Endometrial microvascular endothelial cells (primary cell): ENCODE data around the gene POLR3K. TPM values are rescaled to one million over a fixed set of nuclear protein-coding genes. Genes with fewer than 3 reads are reported as not detected.
"Not testable (repeated sequence)": the region's sequence is repeated elsewhere in the genome, so short reads cannot be mapped to it uniquely, and the experiment has no call there.

Experiments used
- in situ Hi-C: cut with HindIII; loops from 2 replicates; pipeline ENCODE4 v1.10.0; 2017; ENCODE audit warnings: low sequenced_read_pairs, low pct_unique_long_range_greater_than_20kb; ENCODE audit errors: inconsistent ontology term
- total RNA-seq: library from RNA; depleted of rRNA; stranded (reverse); fragments of >200 nt; gene quantifications from one replicate; pipeline ENCODE4 v1.2.3, GENCODE V29; 2015; ENCODE audit errors: inconsistent ontology term

Gene POLR3K
- total RNA-seq, 1 donor from 2014 or later, result 7.0 TPM

GRCh38 chr16:33154-33876 lies 20.1 kb downstream of the POLR3K start:
- in situ Hi-C loops, result not testable (repeated sequence)

DNA sequence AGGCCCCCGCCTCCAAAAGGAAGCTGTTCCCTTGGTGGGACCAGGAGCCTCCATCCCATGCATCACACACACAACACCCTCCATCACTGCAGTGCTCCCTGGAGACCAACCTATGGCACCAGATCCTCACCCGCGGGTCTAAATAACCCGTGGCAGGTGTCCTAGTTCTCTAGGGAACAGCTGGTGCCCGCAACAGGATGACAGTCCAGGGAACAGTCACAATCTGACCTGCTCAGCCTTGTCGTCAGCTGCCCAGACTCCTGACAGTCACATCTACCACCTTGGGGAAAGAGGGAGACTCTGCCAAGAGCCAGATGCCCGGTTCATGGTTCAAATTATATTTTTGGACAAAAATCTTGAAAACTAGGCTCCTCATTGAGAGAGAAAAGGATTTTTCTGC lies 22.8 kb downstream of the POLR3K start:
- in situ Hi-C loops, result not testable (repeated sequence)

GRCh38 chr16:25926-26348 lies 27.5 kb downstream of the POLR3K start:
- in situ Hi-C loops, result not testable (repeated sequence)

DNA sequence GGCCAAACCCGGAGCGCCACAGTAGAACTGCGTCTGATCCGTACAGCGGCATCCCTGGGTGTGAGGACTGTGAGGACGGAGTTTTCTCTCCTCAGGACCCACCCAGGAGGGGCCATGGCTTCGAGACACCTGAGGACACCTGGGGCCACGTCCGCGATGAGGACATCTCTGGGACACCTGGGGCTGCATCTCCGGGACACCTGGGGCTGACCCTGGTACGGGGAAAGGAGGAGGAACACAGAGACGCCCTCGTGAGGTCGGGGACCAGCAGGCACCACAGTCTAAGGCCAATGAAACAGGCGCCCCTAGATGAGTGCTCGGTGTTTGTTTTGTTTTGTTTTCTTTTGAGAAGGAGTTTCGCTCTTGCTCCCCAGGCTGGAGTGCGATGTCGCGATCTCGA lies 29.3 kb downstream of the POLR3K start:
- in situ Hi-C loops, result not testable (repeated sequence)

DNA sequence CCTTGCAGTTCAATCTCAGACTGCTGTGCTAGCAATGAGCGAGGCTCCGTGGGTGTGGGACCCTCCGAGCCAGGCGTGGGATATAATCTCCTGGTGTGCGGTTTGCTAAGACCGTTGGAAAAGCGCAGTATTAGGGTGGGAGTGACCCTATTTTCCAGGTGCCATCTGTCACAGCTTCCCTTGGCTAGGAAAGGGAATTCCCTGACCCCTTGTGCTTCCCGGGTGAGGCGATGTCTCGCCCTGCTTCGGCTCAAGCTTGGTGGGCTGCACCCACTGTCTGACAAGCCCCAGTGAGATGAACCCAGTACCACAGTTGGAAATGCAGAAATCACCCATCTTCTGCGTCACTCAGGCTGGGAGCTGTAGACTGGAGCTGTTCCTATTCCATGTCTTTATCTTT lies 32.5 kb downstream of the POLR3K start:
- in situ Hi-C loops, result not testable (repeated sequence)

GRCh38 chr16:17062-17765 lies 36.2 kb downstream of the POLR3K start:
- in situ Hi-C loops, result not testable (repeated sequence)

GRCh38 chr16:10772-11171 lies 42.6 kb downstream of the POLR3K start:
- in situ Hi-C loops, result not testable (repeated sequence)

DNA sequence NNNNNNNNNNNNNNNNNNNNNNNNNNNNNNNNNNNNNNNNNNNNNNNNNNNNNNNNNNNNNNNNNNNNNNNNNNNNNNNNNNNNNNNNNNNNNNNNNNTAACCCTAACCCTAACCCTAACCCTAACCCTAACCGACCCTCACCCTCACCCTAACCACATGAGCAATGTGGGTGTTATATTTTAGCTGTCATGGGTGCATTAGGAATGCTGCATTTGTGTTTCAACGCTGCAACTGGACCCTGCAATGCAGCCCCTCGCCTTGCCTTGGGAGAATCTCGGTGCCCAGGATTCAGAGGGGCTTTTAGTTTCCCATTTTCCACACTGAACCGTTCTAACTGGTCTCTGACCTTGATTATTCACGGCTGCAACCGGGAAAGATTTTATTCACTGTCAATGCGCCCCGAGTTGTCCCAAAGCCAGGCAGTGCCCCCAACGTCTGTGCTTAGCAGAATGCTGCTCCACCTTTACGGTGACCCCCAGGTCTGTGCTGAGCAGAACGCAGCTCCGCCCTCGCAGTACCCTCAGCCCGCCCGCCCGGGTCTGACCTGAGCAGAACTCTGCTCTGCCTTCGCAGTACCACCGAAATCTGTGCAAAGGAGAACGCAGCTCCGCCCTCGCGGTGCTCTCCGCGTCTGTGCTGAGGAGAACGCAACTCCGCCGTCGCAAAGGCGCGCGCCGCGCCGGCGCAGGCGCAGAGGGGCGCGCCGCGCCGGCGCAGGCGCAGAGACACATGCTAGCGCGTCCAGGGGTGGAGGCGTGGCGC lies 43.3 kb downstream of the POLR3K start:
- in situ Hi-C loops, result no loop called here

Other genes with a start within 250 kb of the POLR3K start
- gene SNRNP25, start 220 bp upstream of the POLR3K start, total RNA-seq, result 58.2 TPM
- 28.2 TPM for gene RHBDF1, start 19.0 kb upstream of the POLR3K start, total RNA-seq
- gene MPG, start 24.6 kb upstream of the POLR3K start, total RNA-seq, result 160 TPM
- gene NPRL3, start 85.1 kb upstream of the POLR3K start, total RNA-seq, result 15.9 TPM
- gene HBZ, start 99.0 kb upstream of the POLR3K start, total RNA-seq, result not detected
- not detected for gene HBM, start 112.4 kb upstream of the POLR3K start, total RNA-seq
- gene HBA2, start 119.3 kb upstream of the POLR3K start, total RNA-seq, result not detected
- not detected for gene HBA1, start 123.1 kb upstream of the POLR3K start, total RNA-seq
- gene HBQ1, start 126.9 kb upstream of the POLR3K start, total RNA-seq, result not detected
- 45.2 TPM for gene LUC7L, start 175.8 kb upstream of the POLR3K start, total RNA-seq
- gene FAM234A, start 181.2 kb upstream of the POLR3K start, total RNA-seq, result 89.3 TPM
- gene RGS11, start 222.3 kb upstream of the POLR3K start, total RNA-seq, result 1.2 TPM
- gene ARHGDIG, start 227.0 kb upstream of the POLR3K start, total RNA-seq, result not detected
- gene PDIA2, start 229.6 kb upstream of the POLR3K start, total RNA-seq, result 0.28 TPM